ENCODE data around the gene PNPLA2. TPM values are rescaled to one million over a fixed set of nuclear protein-coding genes. Genes with fewer than 3 reads are reported as not detected.

PNPLA2 gene
- total and polyA plus RNA-seq, 2 donors from 2014 or later, result 67.9 to 173 TPM

GRCh38 chr11:849104-849824 is 30.6 kb downstream of the PNPLA2 start:
- Histone ChIP-seq H3K9ac (ENCODE audit: low read length in 3 of 3) (no peak overlapping the region), H3K36me3 (ENCODE audit: control insufficient read depth in 2 of 3, insufficient read depth in 3 of 3, low read length in 3 of 3) (no peaks in the 10 kb centered on the region), H3K4me3 (ENCODE audit: low read length in 3 of 3) (peak overlapping the region in 1 of 3 donors; percentile 4), H3K27me3 (ENCODE audit: control insufficient read depth, insufficient read depth, low read length) (no peaks in the 10 kb centered on the region), H3K27ac (ENCODE audit: low read depth in 2 of 2, low read length in 2 of 2) (no peak overlapping the region), H3K9me3 (ENCODE audit: control insufficient read depth in 2 of 3, insufficient read depth in 1 of 3, low read length in 3 of 3) (no peaks in the 10 kb centered on the region), H3K4me1 (ENCODE audit: control insufficient read depth in 2 of 3, insufficient read depth in 2 of 3, low read depth in 1 of 3, low read length in 3 of 3) (peaks cover 0 to 22% (median 10%) of the 10 kb centered on the region in 3 donors)
- intact Hi-C loops (cut with DNase I), result no loop called here
- no peak for TF ChIP-seq CTCF (IDR thresholded peaks at IDR 0.05; ENCODE audit: borderline replicate concordance, extremely low read depth, insufficient read depth)
- DNase-seq, result peak in 3 of 5 donors; percentile 74 to 84 (median 78)
- FAIRE-seq, result no peak

GRCh38 chr11:849951-850774 is 31.4 kb downstream of the PNPLA2 start:
- Histone ChIP-seq H3K27ac (ENCODE audit: low read depth in 2 of 2, low read length in 2 of 2) (no peak overlapping the region), H3K9ac (ENCODE audit: low read length in 3 of 3) (no peak overlapping the region), H3K27me3 (ENCODE audit: control insufficient read depth, insufficient read depth, low read length) (no peaks in the 10 kb centered on the region), H3K4me3 (ENCODE audit: low read length in 3 of 3) (peak overlapping the region in 1 of 3 donors; percentile 6), H3K9me3 (ENCODE audit: control insufficient read depth in 2 of 3, insufficient read depth in 1 of 3, low read length in 3 of 3) (no peaks in the 10 kb centered on the region), H3K36me3 (ENCODE audit: control insufficient read depth in 2 of 3, insufficient read depth in 3 of 3, low read length in 3 of 3) (no peaks in the 10 kb centered on the region), H3K4me1 (ENCODE audit: control insufficient read depth in 2 of 3, insufficient read depth in 2 of 3, low read depth in 1 of 3, low read length in 3 of 3) (peaks cover 0 to 17% (median 6%) of the 10 kb centered on the region in 3 donors)
- intact Hi-C loops (cut with DNase I), result loop anchor here (10.0 kb wide), 1 partner anchor 195 kb away; no protein-coding TSS in a partner anchor
- FAIRE-seq, result no peak
- TF ChIP-seq CTCF (IDR thresholded peaks at IDR 0.05; ENCODE audit: borderline replicate concordance, extremely low read depth, insufficient read depth), result no peak
- peak in 2 of 5 donors; percentile 38 to 41 for DNase-seq

- intact Hi-C loops (cut with DNase I), result loop anchor here (10.0 kb wide), 1 partner anchor 194 kb away; no protein-coding TSS in a partner anchor
- no peaks in the 10 kb centered on the region for H3K9me3 ChIP-seq (ENCODE audit: control insufficient read depth in 2 of 3, insufficient read depth in 1 of 3, low read length in 3 of 3)
- no peak overlapping the region for H3K9ac ChIP-seq (ENCODE audit: low read length in 3 of 3)
- FAIRE-seq, result no peak
- H3K4me3 ChIP-seq (ENCODE audit: low read length in 3 of 3), result no peak overlapping the region
- H3K27me3 ChIP-seq (ENCODE audit: control insufficient read depth, insufficient read depth, low read length), result no peaks in the 10 kb centered on the region
- DNase-seq, result peak in 3 of 5 donors; percentile 44 to 80 (median 60)
- no peak overlapping the region for H3K27ac ChIP-seq (ENCODE audit: low read depth in 2 of 2, low read length in 2 of 2)
- no peak for TF ChIP-seq CTCF (IDR thresholded peaks at IDR 0.05; ENCODE audit: borderline replicate concordance, extremely low read depth, insufficient read depth)
- no peaks in the 10 kb centered on the region for H3K36me3 ChIP-seq (ENCODE audit: control insufficient read depth in 2 of 3, insufficient read depth in 3 of 3, low read length in 3 of 3)
- H3K4me1 ChIP-seq (ENCODE audit: control insufficient read depth in 2 of 3, insufficient read depth in 2 of 3, low read depth in 1 of 3, low read length in 3 of 3), result peaks cover 0 to 14% (median 0%) of the 10 kb centered on the region in 3 donors
These were observed 32.4 kb downstream of the PNPLA2 start for GRCh38 chr11:850775-851763.

All from kidney (tissue), 14 donors.